Fibroblast of lung (primary cell): Measurements from ENCODE around the gene KIAA1217. TPM values are rescaled to one million over a fixed set of nuclear protein-coding genes. Genes with fewer than 3 reads are reported as not detected.
A peak's percentile ranks its signal among the peaks of the same experiment; 100 is the strongest.

Source experiments
- DNase-seq, 2 donors: peaks; one replicate each; pipeline versions ENCODE4 v3.0.0 to v3.0.0-alpha.2; 2010; ENCODE audit warnings: low read depth in 2 of 2
- H2AFZ ChIP-seq: 2 replicates; pipeline ENCODE4 v1.5.1; 2012; ENCODE audit warnings: low read length, control low read depth, inconsistent platforms
- H3K27ac ChIP-seq: 2 replicates; pipeline ENCODE4 v1.5.1; 2011; ENCODE audit warnings: low read length, control low read depth; ENCODE audit not compliant: insufficient read depth
- H3K27me3 ChIP-seq: 2 replicates; pipeline ENCODE4 v1.5.1; 2011; ENCODE audit warnings: mild to moderate bottlenecking, low read length; ENCODE audit not compliant: control insufficient read depth, insufficient read depth
- H3K36me3 ChIP-seq: 2 replicates; pipeline ENCODE4 v1.5.1; 2011; ENCODE audit warnings: low read length; ENCODE audit not compliant: control insufficient read depth, insufficient read depth
- H3K4me1 ChIP-seq: 2 replicates; pipeline ENCODE4 v1.5.1; 2011; ENCODE audit warnings: low read length; ENCODE audit not compliant: control insufficient read depth, insufficient read depth; ENCODE audit errors: extremely low read depth
- H3K4me2 ChIP-seq: 2 replicates; pipeline ENCODE4 v1.5.1; 2011; ENCODE audit warnings: low read length, control low read depth; ENCODE audit not compliant: insufficient read depth; ENCODE audit errors: extremely low read depth
- H3K4me3 ChIP-seq, 4 experiments: fragments of 200-600 bp in 1 of 4; sonication (generic) in 1 of 4; replicated peaks in 1 of 4; 2 replicates each; pipeline ENCODE4 v1.5.1; 2011 to 2016; ENCODE audit warnings: low read length in 4 of 4, low read depth in 3 of 4, mild to moderate bottlenecking in 3 of 4, control low read depth in 2 of 4, inconsistent platforms in 1 of 4, mixed read lengths in 1 of 4; ENCODE audit not compliant: insufficient read depth in 1 of 4; ENCODE audit errors: control extremely low read depth in 1 of 4
- H3K79me2 ChIP-seq: 2 replicates; pipeline ENCODE4 v1.5.1; 2012; ENCODE audit warnings: mild to moderate bottlenecking, low read length, inconsistent platforms; ENCODE audit not compliant: control insufficient read depth, insufficient read depth
- H3K9ac ChIP-seq: 2 replicates; pipeline ENCODE4 v1.5.1; 2011; ENCODE audit warnings: mild to moderate bottlenecking, low read length, control low read depth; ENCODE audit not compliant: insufficient read depth
- H3K9me3 ChIP-seq: 2 replicates; pipeline ENCODE4 v1.5.1; 2012; ENCODE audit warnings: low read depth, low read length; ENCODE audit not compliant: control insufficient read depth, insufficient read depth
- H4K20me1 ChIP-seq: 2 replicates; pipeline ENCODE4 v1.5.1; 2011; ENCODE audit warnings: low read length; ENCODE audit not compliant: control insufficient read depth, insufficient read depth; ENCODE audit errors: extremely low read depth
- CTCF ChIP-seq, 2 donors: IDR thresholded peaks in 1 of 2; conservative IDR thresholded peaks in 1 of 2; 1 replicate in 1 of 2; 2 replicates in 1 of 2; pipeline ENCODE4 v1.5.1; 2011 to 2012; ENCODE audit warnings: low read length in 2 of 2, control low read depth in 1 of 2, inconsistent platforms in 1 of 2, low read depth in 1 of 2, mild to moderate bottlenecking in 1 of 2
- EZH2 ChIP-seq: IDR thresholded peaks from 2 replicates; pipeline ENCODE4 v1.5.1; 2012; ENCODE audit warnings: low read length, control low read depth, mild to moderate bottlenecking; ENCODE audit errors: missing control alignments
- polyA plus RNA-seq, 2 donors: library from polyadenylated mRNA; depleted of rRNA in 1 of 2; stranded (reverse) in 1 of 2; unstranded in 1 of 2; fragments of >200 nt; gene quantifications; 2 replicates each; pipeline ENCODE4 v1.2.1, GENCODE V29; 2011 to 2012; ENCODE audit warnings: missing spikeins in 1 of 2
- total RNA-seq: library from RNA; depleted of rRNA; stranded (reverse); fragments of >200 nt; gene quantifications from 2 replicates; pipeline ENCODE4 v1.2.1, GENCODE V29; 2014

Gene KIAA1217
- total and polyA plus RNA-seq, 2 donors (not counting 1 experiment from before 2014, with no cell fraction given), result 0.92 to 1.5 TPM

DNA sequence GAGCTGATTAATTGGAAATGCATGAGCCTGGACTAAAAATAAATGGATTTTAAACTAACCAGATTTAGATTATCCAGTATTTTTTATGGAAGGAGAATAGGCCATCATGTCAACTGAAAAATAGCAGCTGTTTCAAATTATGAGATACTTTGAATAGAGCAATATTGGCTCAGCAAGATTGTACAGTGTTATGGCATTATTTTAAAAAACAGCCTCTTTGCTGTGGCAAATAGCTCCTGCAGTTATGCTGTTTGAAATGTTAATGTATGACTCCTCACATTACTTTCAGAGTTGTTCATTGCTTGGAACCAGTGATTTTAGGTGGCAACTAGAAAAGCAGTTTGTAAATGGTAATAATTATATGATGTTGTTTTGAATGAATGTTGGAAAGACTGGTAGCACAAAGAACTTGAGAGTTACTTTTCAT, 244.5 kb downstream of the KIAA1217 start:
- H3K27me3 ChIP-seq, result no peaks in the 10 kb centered on the region
- H2AFZ ChIP-seq, result no peak overlapping the region
- no peak overlapping the region for H3K4me3 ChIP-seq
- no peak overlapping the region for H3K27ac ChIP-seq
- no peak overlapping the region for H3K9ac ChIP-seq
- DNase-seq, result peak; percentile 49 to 56
- no peaks in the 10 kb centered on the region for H3K79me2 ChIP-seq
- H3K9me3 ChIP-seq, result no peaks in the 10 kb centered on the region
- no peaks in the 10 kb centered on the region for H3K4me1 ChIP-seq
- TF ChIP-seq CTCF (conservative IDR thresholded peaks at IDR 0.05 in 1 of 2, IDR thresholded peaks at IDR 0.05 in 1 of 2; ENCODE audit: low read depth in 1 of 2, low read length in 2 of 2), result no peak
- H3K36me3 ChIP-seq, result no peaks in the 10 kb centered on the region
- no peak overlapping the region for H3K4me2 ChIP-seq
- H4K20me1 ChIP-seq, result no peaks in the 10 kb centered on the region

DNA sequence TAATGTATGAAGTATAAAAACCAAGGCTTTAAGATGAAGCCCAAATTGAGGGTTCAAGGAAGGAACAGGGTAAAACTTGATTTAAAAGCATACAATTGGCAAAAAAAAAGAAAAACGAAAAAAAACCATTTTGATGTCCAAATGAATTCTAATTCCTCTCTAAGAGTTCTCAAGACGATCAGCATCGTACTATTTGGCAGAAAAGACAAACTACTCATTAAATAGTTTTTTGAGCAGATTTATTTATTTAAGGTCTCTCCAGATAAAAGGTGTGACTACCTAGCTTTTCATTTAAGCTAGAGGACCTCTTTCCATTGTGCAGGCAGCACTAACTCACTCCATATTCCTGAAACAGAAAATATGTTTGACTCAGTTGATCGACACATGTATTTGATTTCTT, 245.0 kb downstream of the KIAA1217 start:
- Histone ChIP-seq H3K9me3 (no peaks in the 10 kb centered on the region), H3K4me3 (no peak overlapping the region), H3K4me2 (no peak overlapping the region), H3K79me2 (no peaks in the 10 kb centered on the region), H4K20me1 (no peaks in the 10 kb centered on the region), H2AFZ (no peak overlapping the region), H3K27me3 (no peaks in the 10 kb centered on the region), H3K36me3 (no peaks in the 10 kb centered on the region), H3K4me1 (no peaks in the 10 kb centered on the region), H3K9ac (no peak overlapping the region), H3K27ac (no peak overlapping the region)
- TF ChIP-seq CTCF (conservative IDR thresholded peaks at IDR 0.05 in 1 of 2, IDR thresholded peaks at IDR 0.05 in 1 of 2; ENCODE audit: low read depth in 1 of 2, low read length in 2 of 2) (no peak), EZH2 (no peak)
- DNase-seq, result no peak

GRCh38 chr10:24455447-24455846, 246.5 kb downstream of the KIAA1217 start:
- Histone ChIP-seq H3K4me1 (no peaks in the 10 kb centered on the region), H3K9ac (no peak overlapping the region), H3K9me3 (no peaks in the 10 kb centered on the region), H3K79me2 (no peaks in the 10 kb centered on the region), H3K4me3 (no peak overlapping the region), H3K36me3 (no peaks in the 10 kb centered on the region), H4K20me1 (no peaks in the 10 kb centered on the region), H2AFZ (no peak overlapping the region), H3K27me3 (no peaks in the 10 kb centered on the region), H3K27ac (no peak overlapping the region), H3K4me2 (no peak overlapping the region)
- TF ChIP-seq CTCF (conservative IDR thresholded peaks at IDR 0.05 in 1 of 2, IDR thresholded peaks at IDR 0.05 in 1 of 2; ENCODE audit: low read depth in 1 of 2, low read length in 2 of 2), result no peak
- TF ChIP-seq EZH2, result no peak
- no peak for DNase-seq
